ENCODE data around the gene RETREG1.

DNA sequence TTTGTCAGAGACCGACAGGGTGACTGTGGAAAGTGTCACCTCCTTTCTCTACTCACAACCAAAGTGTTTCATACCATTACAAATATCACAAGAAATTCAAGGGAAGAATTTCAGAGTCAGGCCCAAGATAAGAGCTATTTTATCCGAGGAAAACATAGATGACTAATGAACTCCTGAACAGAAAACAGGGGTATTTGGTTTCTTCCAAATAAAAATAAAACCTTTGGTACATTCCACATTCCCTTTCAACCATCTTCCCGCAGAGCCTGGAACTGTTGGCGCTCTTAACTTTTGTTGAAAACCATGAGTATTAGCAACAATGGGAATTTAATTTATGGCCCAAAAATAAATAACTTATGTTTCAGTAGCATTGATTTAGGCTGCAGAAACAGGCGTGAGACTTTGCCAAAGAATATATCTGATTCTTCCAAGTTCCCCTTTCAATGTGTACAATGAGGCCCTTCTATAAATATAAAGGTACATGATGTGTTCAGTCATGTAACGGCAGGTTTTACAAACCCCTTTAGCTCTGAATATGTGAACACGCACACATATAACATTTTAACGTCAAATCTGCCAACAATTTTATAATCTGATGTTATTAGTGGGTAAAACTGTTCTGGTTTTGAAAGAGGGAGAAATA lies 69.5 kb downstream of the RETREG1 start:
- TF ChIP-seq, protein P1, sequence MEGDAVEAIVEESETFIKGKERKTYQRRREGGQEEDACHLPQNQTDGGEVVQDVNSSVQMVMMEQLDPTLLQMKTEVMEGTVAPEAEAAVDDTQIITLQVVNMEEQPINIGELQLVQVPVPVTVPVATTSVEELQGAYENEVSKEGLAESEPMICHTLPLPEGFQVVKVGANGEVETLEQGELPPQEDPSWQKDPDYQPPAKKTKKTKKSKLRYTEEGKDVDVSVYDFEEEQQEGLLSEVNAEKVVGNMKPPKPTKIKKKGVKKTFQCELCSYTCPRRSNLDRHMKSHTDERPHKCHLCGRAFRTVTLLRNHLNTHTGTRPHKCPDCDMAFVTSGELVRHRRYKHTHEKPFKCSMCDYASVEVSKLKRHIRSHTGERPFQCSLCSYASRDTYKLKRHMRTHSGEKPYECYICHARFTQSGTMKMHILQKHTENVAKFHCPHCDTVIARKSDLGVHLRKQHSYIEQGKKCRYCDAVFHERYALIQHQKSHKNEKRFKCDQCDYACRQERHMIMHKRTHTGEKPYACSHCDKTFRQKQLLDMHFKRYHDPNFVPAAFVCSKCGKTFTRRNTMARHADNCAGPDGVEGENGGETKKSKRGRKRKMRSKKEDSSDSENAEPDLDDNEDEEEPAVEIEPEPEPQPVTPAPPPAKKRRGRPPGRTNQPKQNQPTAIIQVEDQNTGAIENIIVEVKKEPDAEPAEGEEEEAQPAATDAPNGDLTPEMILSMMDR (IDR thresholded peaks at IDR 0.05), result no peak
- no peak for TF ChIP-seq POLR2A (IDR thresholded peaks at IDR 0.05)

Data from lower leg skin (tissue), 3 donors.